ENCODE data around the gene TRIM46. TPM values are rescaled to one million over a fixed set of nuclear protein-coding genes. Genes with fewer than 3 reads are reported as not detected.
A peak's percentile ranks its signal among the peaks of the same experiment; 100 is the strongest.
"Not testable (repeated sequence)": the region's sequence is repeated elsewhere in the genome, so short reads cannot be mapped to it uniquely, and the experiment has no call there.

Gene TRIM46
- total and polyA plus RNA-seq, 9 donors, result 0.22 to 0.81 (median 0.53) TPM

GRCh38 chr1:155228096-155228427 lies 54.4 kb downstream of the TRIM46 start:
- DNase-seq, result no peak
- H3K27ac ChIP-seq (ENCODE audit: low read length), result peak overlapping the region; percentile 96
- H3K4me3 ChIP-seq (ENCODE audit: low read length), result peak overlapping the region; percentile 48
- H3K4me1 ChIP-seq (ENCODE audit: control insufficient read depth, insufficient read depth, low read length), result peaks cover 26% of the 10 kb centered on the region
- 85% methylated on average over 5 of the region's 9 CpGs for WGBS (ENCODE audit: insufficient coverage)
- H3K27me3 ChIP-seq (ENCODE audit: control insufficient read depth, insufficient read depth, low read length), result no peaks in the 10 kb centered on the region
- no peaks in the 10 kb centered on the region for H3K9me3 ChIP-seq (replicated peaks; ENCODE audit: control insufficient read depth, low read depth, low read length)
- H3K36me3 ChIP-seq (ENCODE audit: control insufficient read depth, insufficient read depth, low read length), result peaks cover 3% of the 10 kb centered on the region

- 47% methylated on average over 2 of the region's 3 CpGs for WGBS (ENCODE audit: insufficient coverage)
- Histone ChIP-seq H3K27ac (ENCODE audit: low read length) (peak overlapping the region; percentile 83), H3K4me1 (ENCODE audit: control insufficient read depth, insufficient read depth, low read length) (peaks cover 17% of the 10 kb centered on the region)
- H3K27me3 ChIP-seq (ENCODE audit: control insufficient read depth, insufficient read depth, low read length); H3K36me3 ChIP-seq (ENCODE audit: control insufficient read depth, insufficient read depth, low read length); H3K4me3 ChIP-seq (ENCODE audit: low read length); DNase-seq; H3K9me3 ChIP-seq (replicated peaks; ENCODE audit: control insufficient read depth, low read depth, low read length): not testable (repeated sequence)
Measured at GRCh38 chr1:155231302-155231701, 57.7 kb downstream of the TRIM46 start.

- WGBS (ENCODE audit: insufficient coverage), result 38% methylated on average over 5 of the region's 13 CpGs
- H3K27me3 ChIP-seq (ENCODE audit: control insufficient read depth, insufficient read depth, low read length); H3K4me3 ChIP-seq (ENCODE audit: low read length); H3K9me3 ChIP-seq (replicated peaks; ENCODE audit: control insufficient read depth, low read depth, low read length): not testable (repeated sequence)
- peak; percentile 96 for DNase-seq
- H3K4me1 ChIP-seq (ENCODE audit: control insufficient read depth, insufficient read depth, low read length), result peaks cover 13% of the 10 kb centered on the region
- peaks cover 14% of the 10 kb centered on the region for H3K36me3 ChIP-seq (ENCODE audit: control insufficient read depth, insufficient read depth, low read length)
- H3K27ac ChIP-seq (ENCODE audit: low read length), result peak overlapping the region; percentile 83
Measured at GRCh38 chr1:155232001-155232978, 58.6 kb downstream of the TRIM46 start.

- not testable (repeated sequence) for H3K9me3 ChIP-seq (replicated peaks; ENCODE audit: control insufficient read depth, low read depth, low read length); H3K4me1 ChIP-seq (ENCODE audit: control insufficient read depth, insufficient read depth, low read length); H3K27me3 ChIP-seq (ENCODE audit: control insufficient read depth, insufficient read depth, low read length); H3K27ac ChIP-seq (ENCODE audit: low read length); H3K4me3 ChIP-seq (ENCODE audit: low read length); DNase-seq
- WGBS (ENCODE audit: insufficient coverage), result 83% methylated on average over 1 of the region's 5 CpGs
- peaks cover 18% of the 10 kb centered on the region for H3K36me3 ChIP-seq (ENCODE audit: control insufficient read depth, insufficient read depth, low read length)
Measured at GRCh38 chr1:155233502-155233901, 59.9 kb downstream of the TRIM46 start.

Other genes with a start within 250 kb of the TRIM46 start
- 10.3 TPM for gene PMVK, start 237.1 kb upstream of the TRIM46 start, total RNA-seq
- gene PMVK, start 237.1 kb upstream of the TRIM46 start, polyA plus RNA-seq (ENCODE audit: insufficient read depth in 1 of 8, insufficient read length in 8 of 8, low replicate concordance in 1 of 8), result 10 to 100 TPM; 31.0 to 38.7 (median 33.9) TPM
- 160 TPM for gene PBXIP1, start 217.8 kb upstream of the TRIM46 start, total RNA-seq
- 100 to 1,000 TPM; 109 to 161 (median 145) TPM for gene PBXIP1, start 217.8 kb upstream of the TRIM46 start, polyA plus RNA-seq (ENCODE audit: insufficient read depth in 1 of 8, insufficient read length in 8 of 8, low replicate concordance in 1 of 8)
- 17.1 TPM for gene PYGO2, start 212.1 kb upstream of the TRIM46 start, total RNA-seq
- gene PYGO2, start 212.1 kb upstream of the TRIM46 start, polyA plus RNA-seq (ENCODE audit: insufficient read depth in 1 of 8, insufficient read length in 8 of 8, low replicate concordance in 1 of 8), result 10 to 100 TPM; 27.1 to 32.1 (median 29.6) TPM
- 69.9 TPM for gene SHC1, start 203.1 kb upstream of the TRIM46 start, total RNA-seq
- 100 to 1,000 TPM in 2 of 8 donors, 10 to 100 TPM in 6; 59.3 to 118 (median 91.3) TPM for gene SHC1, start 203.1 kb upstream of the TRIM46 start, polyA plus RNA-seq (ENCODE audit: insufficient read depth in 1 of 8, insufficient read length in 8 of 8, low replicate concordance in 1 of 8)
- gene CKS1B, start 199.2 kb upstream of the TRIM46 start, total RNA-seq, result 63.8 TPM
- gene CKS1B, start 199.2 kb upstream of the TRIM46 start, polyA plus RNA-seq (ENCODE audit: insufficient read depth in 1 of 8, insufficient read length in 8 of 8, low replicate concordance in 1 of 8), result 10 to 100 TPM; 57.1 to 84.9 (median 70.4) TPM
- gene FLAD1, start 190.5 kb upstream of the TRIM46 start, total RNA-seq, result 21.9 TPM
- 10 to 100 TPM; 16.7 to 21.6 (median 20.1) TPM for gene FLAD1, start 190.5 kb upstream of the TRIM46 start, polyA plus RNA-seq (ENCODE audit: insufficient read depth in 1 of 8, insufficient read length in 8 of 8, low replicate concordance in 1 of 8)
- 0.40 TPM for gene LENEP, start 180.3 kb upstream of the TRIM46 start, total RNA-seq
- gene LENEP, start 180.3 kb upstream of the TRIM46 start, polyA plus RNA-seq (ENCODE audit: insufficient read depth in 1 of 8, insufficient read length in 8 of 8, low replicate concordance in 1 of 8), result under 1 TPM in 3 of 8 donors, not detected in 5; 0.24 to 0.39 (median 0.30) TPM
- gene ZBTB7B, start 171.0 kb upstream of the TRIM46 start, total RNA-seq, result 7.6 TPM
- 10 to 100 TPM in 2 of 8 donors, 1 to 10 TPM in 6; 6.6 to 11.3 (median 9.5) TPM for gene ZBTB7B, start 171.0 kb upstream of the TRIM46 start, polyA plus RNA-seq (ENCODE audit: insufficient read depth in 1 of 8, insufficient read length in 8 of 8, low replicate concordance in 1 of 8)
- 0.49 TPM for gene DCST2, start 140.1 kb upstream of the TRIM46 start, total RNA-seq
- gene DCST2, start 140.1 kb upstream of the TRIM46 start, polyA plus RNA-seq (ENCODE audit: insufficient read depth in 1 of 8, insufficient read length in 8 of 8, low replicate concordance in 1 of 8), result 1 to 10 TPM in 3 of 8 donors, under 1 TPM in 5; 0.58 to 1.6 (median 0.84) TPM
- not detected for gene DCST1, start 140.0 kb upstream of the TRIM46 start, total RNA-seq
- gene DCST1, start 140.0 kb upstream of the TRIM46 start, polyA plus RNA-seq (ENCODE audit: insufficient read depth in 1 of 8, insufficient read length in 8 of 8, low replicate concordance in 1 of 8), result under 1 TPM; 0.10 to 0.30 (median 0.16) TPM
- gene ADAM15, start 122.5 kb upstream of the TRIM46 start, total RNA-seq, result 41.8 TPM
- 10 to 100 TPM; 57.9 to 83.2 (median 70.8) TPM for gene ADAM15, start 122.5 kb upstream of the TRIM46 start, polyA plus RNA-seq (ENCODE audit: insufficient read depth in 1 of 8, insufficient read length in 8 of 8, low replicate concordance in 1 of 8)
- 7.5 TPM for gene EFNA4, start 110.1 kb upstream of the TRIM46 start, total RNA-seq
- 1 to 10 TPM; 5.6 to 9.5 (median 6.8) TPM for gene EFNA4, start 110.1 kb upstream of the TRIM46 start, polyA plus RNA-seq (ENCODE audit: insufficient read depth in 1 of 8, insufficient read length in 8 of 8, low replicate concordance in 1 of 8)
- 2.1 TPM for gene EFNA3, start 95.0 kb upstream of the TRIM46 start, total RNA-seq
- gene EFNA3, start 95.0 kb upstream of the TRIM46 start, polyA plus RNA-seq (ENCODE audit: insufficient read depth in 1 of 8, insufficient read length in 8 of 8, low replicate concordance in 1 of 8), result 1 to 10 TPM; 1.7 to 3.9 (median 2.3) TPM
- gene EFNA1, start 46.0 kb upstream of the TRIM46 start, total RNA-seq, result 15.3 TPM
- gene EFNA1, start 46.0 kb upstream of the TRIM46 start, polyA plus RNA-seq (ENCODE audit: insufficient read depth in 1 of 8, insufficient read length in 8 of 8, low replicate concordance in 1 of 8), result 10 to 100 TPM; 18.3 to 37.5 (median 24.9) TPM
- gene SLC50A1, start 38.0 kb upstream of the TRIM46 start, total RNA-seq, result 18.6 TPM
- gene SLC50A1, start 38.0 kb upstream of the TRIM46 start, polyA plus RNA-seq (ENCODE audit: insufficient read depth in 1 of 8, insufficient read length in 8 of 8, low replicate concordance in 1 of 8), result 10 to 100 TPM; 18.6 to 26.2 (median 21.4) TPM
- gene DPM3, start 33.3 kb upstream of the TRIM46 start, total RNA-seq, result 21.1 TPM
- gene DPM3, start 33.3 kb upstream of the TRIM46 start, polyA plus RNA-seq (ENCODE audit: insufficient read depth in 1 of 8, insufficient read length in 8 of 8, low replicate concordance in 1 of 8), result 10 to 100 TPM; 20.1 to 27.9 (median 23.6) TPM
- gene KRTCAP2, start 545 bp upstream of the TRIM46 start, total RNA-seq, result 70.4 TPM
- 10 to 100 TPM; 74.7 to 89.5 (median 87.6) TPM for gene KRTCAP2, start 545 bp upstream of the TRIM46 start, polyA plus RNA-seq (ENCODE audit: insufficient read depth in 1 of 8, insufficient read length in 8 of 8, low replicate concordance in 1 of 8)
- 85.5 TPM for gene THBS3, start 34.0 kb downstream of the TRIM46 start, total RNA-seq
- 10 to 100 TPM; 62.8 to 83.2 (median 70.4) TPM for gene THBS3, start 34.0 kb downstream of the TRIM46 start, polyA plus RNA-seq (ENCODE audit: insufficient read depth in 1 of 8, insufficient read length in 8 of 8, low replicate concordance in 1 of 8)
- gene MTX1, start 34.8 kb downstream of the TRIM46 start, total RNA-seq, result 19.7 TPM
- gene MTX1, start 34.8 kb downstream of the TRIM46 start, polyA plus RNA-seq (ENCODE audit: insufficient read depth in 1 of 8, insufficient read length in 8 of 8, low replicate concordance in 1 of 8), result 10 to 100 TPM; 19.6 to 24.5 (median 21.8) TPM
- gene ENTREP3, start 81.6 kb downstream of the TRIM46 start, total RNA-seq, result 4.2 TPM
- 10 to 100 TPM; 12.3 to 21.7 (median 16.8) TPM for gene ENTREP3, start 81.6 kb downstream of the TRIM46 start, polyA plus RNA-seq (ENCODE audit: insufficient read depth in 1 of 8, insufficient read length in 8 of 8, low replicate concordance in 1 of 8)
- gene SCAMP3, start 88.5 kb downstream of the TRIM46 start, total RNA-seq, result 24.6 TPM
- gene SCAMP3, start 88.5 kb downstream of the TRIM46 start, polyA plus RNA-seq (ENCODE audit: insufficient read depth in 1 of 8, insufficient read length in 8 of 8, low replicate concordance in 1 of 8), result 10 to 100 TPM; 36.3 to 51.4 (median 40.8) TPM
- 26.1 TPM for gene CLK2, start 99.7 kb downstream of the TRIM46 start, total RNA-seq
- 10 to 100 TPM; 39.3 to 50.9 (median 44.8) TPM for gene CLK2, start 99.7 kb downstream of the TRIM46 start, polyA plus RNA-seq (ENCODE audit: insufficient read depth in 1 of 8, insufficient read length in 8 of 8, low replicate concordance in 1 of 8)
- 1.6 TPM for gene HCN3, start 103.6 kb downstream of the TRIM46 start, total RNA-seq
- 1 to 10 TPM; 3.4 to 6.7 (median 4.0) TPM for gene HCN3, start 103.6 kb downstream of the TRIM46 start, polyA plus RNA-seq (ENCODE audit: insufficient read depth in 1 of 8, insufficient read length in 8 of 8, low replicate concordance in 1 of 8)
- 0.04 TPM for gene PKLR, start 127.6 kb downstream of the TRIM46 start, total RNA-seq
- gene PKLR, start 127.6 kb downstream of the TRIM46 start, polyA plus RNA-seq (ENCODE audit: insufficient read depth in 1 of 8, insufficient read length in 8 of 8, low replicate concordance in 1 of 8), result 1 to 10 TPM in 1 of 8 donors, under 1 TPM in 6, not detected in 1; 0.08 to 2.1 (median 0.26) TPM
- gene FDPS, start 135.0 kb downstream of the TRIM46 start, total RNA-seq, result 120 TPM
- 100 to 1,000 TPM; 102 to 125 (median 116) TPM for gene FDPS, start 135.0 kb downstream of the TRIM46 start, polyA plus RNA-seq (ENCODE audit: insufficient read depth in 1 of 8, insufficient read length in 8 of 8, low replicate concordance in 1 of 8)
- 12.1 TPM for gene RUSC1, start 147.0 kb downstream of the TRIM46 start, total RNA-seq
- 10 to 100 TPM; 23.0 to 33.4 (median 27.4) TPM for gene RUSC1, start 147.0 kb downstream of the TRIM46 start, polyA plus RNA-seq (ENCODE audit: insufficient read depth in 1 of 8, insufficient read length in 8 of 8, low replicate concordance in 1 of 8)

Data from muscle of leg (tissue), 11 donors.